CD4-positive, alpha-beta T cell (primary cell): Measurements from ENCODE around the gene KDSR. TPM values are rescaled to one million over a fixed set of nuclear protein-coding genes. Genes with fewer than 3 reads are reported as not detected.

Experiments used
- ATAC-seq: fragments of 200-7000 bp; cut with Tn5 transposase; one replicate; pipeline ENCODE4 v1.10.0; 2022; ENCODE audit warnings: mild to moderate bottlenecking; ENCODE audit not compliant: poor library complexity
- CTCF ChIA-PET: fragments of 350-600 bp; sonication (Branson Sonifier 250); formaldehyde crosslinking; loops from one replicate; lab custom pipeline; 2021; ENCODE audit warnings: antibody characterized with exemption, inconsistent platforms; lab: Charles Lee
- POLR2A ChIA-PET: fragments of 350-600 bp; sonication (Branson Sonifier 250); formaldehyde crosslinking; loops from one replicate; lab custom pipeline; 2021; ENCODE audit warnings: antibody characterized with exemption, inconsistent platforms; lab: Charles Lee
- DNase-seq, 14 experiments: peaks; one replicate each; pipeline ENCODE4 v3.0.0-alpha.2; 2013 to 2020; ENCODE audit warnings: mixed read lengths in 2 of 14
- H3K27ac ChIP-seq, 2 donors: one replicate each; pipeline versions ENCODE4 v1.5.1 to v1.7.0; 2013; ENCODE audit warnings: low read length in 2 of 2, low read depth in 1 of 2, mild to moderate bottlenecking in 1 of 2
- H3K27me3 ChIP-seq, 2 experiments: 1 replicate in 1 of 2; 2 replicates in 1 of 2; pipeline versions ENCODE4 v1.6.1 to v1.7.0; 2013; ENCODE audit warnings: low read length in 2 of 2, control low read depth in 1 of 2, mild to moderate bottlenecking in 1 of 2, moderate library complexity in 1 of 2; ENCODE audit not compliant: insufficient read depth in 2 of 2, control insufficient read depth in 1 of 2
- H3K36me3 ChIP-seq: one replicate; pipeline ENCODE4 v1.6.1; 2013; ENCODE audit warnings: low read length, control low read depth; ENCODE audit not compliant: insufficient read depth
- H3K4me1 ChIP-seq: one replicate; pipeline ENCODE4 v1.6.1; 2013; ENCODE audit warnings: low read length, control low read depth; ENCODE audit not compliant: insufficient read depth
- H3K4me3 ChIP-seq: one replicate; pipeline ENCODE4 v1.5.1; 2013; ENCODE audit warnings: mild to moderate bottlenecking, low read length, moderate library complexity
- H3K9me3 ChIP-seq, 2 experiments: 1 replicate in 1 of 2; 2 replicates in 1 of 2; pipeline versions ENCODE4 v1.6.1 to v1.7.0; 2013; ENCODE audit warnings: low read length in 2 of 2, mild to moderate bottlenecking in 2 of 2, control low read depth in 1 of 2, moderate library complexity in 1 of 2; ENCODE audit not compliant: control insufficient read depth in 1 of 2, insufficient read depth in 1 of 2
- H3K27ac Mint-ChIP-seq: one replicate; pipeline ENCODE4 v1.8.0; 2020; ENCODE audit warnings: mixed read lengths
- H3K27me3 Mint-ChIP-seq: one replicate; pipeline ENCODE4 v1.8.0; 2021; ENCODE audit warnings: mixed read lengths
- H3K36me3 Mint-ChIP-seq: one replicate; pipeline ENCODE4 v1.8.0; 2021; ENCODE audit warnings: low read depth, mixed read lengths
- H3K4me1 Mint-ChIP-seq: one replicate; pipeline ENCODE4 v1.8.0; 2021; ENCODE audit warnings: low read depth, mixed read lengths
- H3K4me3 Mint-ChIP-seq: one replicate; pipeline ENCODE4 v1.8.0; 2020; ENCODE audit warnings: mild to moderate bottlenecking, mixed read lengths
- H3K9me3 Mint-ChIP-seq: one replicate; pipeline ENCODE4 v1.8.0; 2020; ENCODE audit warnings: mixed read lengths
- intact Hi-C, 2 experiments: fragments of 100-400 bp; cut with DNase I in 1 of 2; cut with micrococcal nuclease in 1 of 2; formaldehyde crosslinking; loops; one replicate each; pipeline versions ENCODE4 v1.15.1 to v1.9.0; 2023 to 2025; cut with DNase I, micrococcal nuclease
- total RNA-seq, 174 experiments: library from RNA in 2 of 174; stranded (reverse) in 2 of 174; gene quantifications; one replicate each; pipeline ENCODE4 v1.2.3 and lab custom pipeline; 2021 to 2026
- TF ChIP-seq, protein P1 (sequence below): fragments of 200-600 bp; IDR thresholded peaks from one replicate; pipeline ENCODE4 v1.8.0; 2022; ENCODE audit warnings: antibody characterized with exemption, mild to moderate bottlenecking

Gene KDSR
- total RNA-seq, 2 experiments from 2014 or later, result 21.1 to 23.5 TPM

DNA sequence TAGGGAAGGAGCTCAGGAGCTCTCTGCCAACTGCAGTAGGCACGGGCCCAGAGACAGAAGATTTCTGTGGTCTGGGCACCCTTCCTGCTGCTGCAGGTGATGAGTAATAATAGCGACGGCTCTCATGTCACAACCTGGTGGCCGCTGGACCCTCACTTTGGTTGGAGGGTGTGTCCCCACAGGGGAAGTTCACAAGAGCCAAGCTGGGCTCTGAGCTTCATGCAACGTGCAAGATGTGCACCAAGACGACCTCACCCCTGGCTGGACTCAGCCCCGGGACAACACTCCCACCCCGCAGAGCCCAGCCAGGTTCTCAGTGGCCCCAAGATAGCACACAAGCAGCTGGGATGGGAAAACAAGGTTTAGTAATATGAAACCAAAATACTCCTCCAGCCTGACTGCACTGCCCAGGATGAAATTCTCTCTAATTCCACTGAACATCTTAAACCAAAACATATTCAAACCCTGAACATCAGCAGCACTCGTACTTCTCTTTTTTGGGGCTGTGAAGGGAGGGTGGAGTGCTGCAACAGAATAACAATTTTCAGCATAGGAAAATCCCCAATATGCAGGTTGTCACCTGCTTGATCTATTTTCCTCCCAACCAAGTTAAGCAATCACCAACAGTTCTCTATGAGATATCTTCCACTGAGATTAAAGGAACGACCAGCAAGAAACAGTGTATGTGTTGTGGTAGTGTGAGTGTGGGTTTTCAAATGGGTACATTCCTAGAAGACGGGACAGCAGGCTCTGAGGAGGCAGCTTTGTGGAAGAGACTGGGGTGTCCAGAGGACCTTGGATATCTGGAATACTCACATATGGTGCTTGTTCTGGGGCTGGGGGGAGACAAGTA is 73.9 kb downstream of the KDSR start:
- peak overlapping the region; percentile 26 for H3K4me3 Mint-ChIP-seq
- H3K4me3 ChIP-seq, result peak overlapping the region; percentile 6
- H3K27me3 ChIP-seq, result no peaks in the 10 kb centered on the region
- TF ChIP-seq, protein P1, sequence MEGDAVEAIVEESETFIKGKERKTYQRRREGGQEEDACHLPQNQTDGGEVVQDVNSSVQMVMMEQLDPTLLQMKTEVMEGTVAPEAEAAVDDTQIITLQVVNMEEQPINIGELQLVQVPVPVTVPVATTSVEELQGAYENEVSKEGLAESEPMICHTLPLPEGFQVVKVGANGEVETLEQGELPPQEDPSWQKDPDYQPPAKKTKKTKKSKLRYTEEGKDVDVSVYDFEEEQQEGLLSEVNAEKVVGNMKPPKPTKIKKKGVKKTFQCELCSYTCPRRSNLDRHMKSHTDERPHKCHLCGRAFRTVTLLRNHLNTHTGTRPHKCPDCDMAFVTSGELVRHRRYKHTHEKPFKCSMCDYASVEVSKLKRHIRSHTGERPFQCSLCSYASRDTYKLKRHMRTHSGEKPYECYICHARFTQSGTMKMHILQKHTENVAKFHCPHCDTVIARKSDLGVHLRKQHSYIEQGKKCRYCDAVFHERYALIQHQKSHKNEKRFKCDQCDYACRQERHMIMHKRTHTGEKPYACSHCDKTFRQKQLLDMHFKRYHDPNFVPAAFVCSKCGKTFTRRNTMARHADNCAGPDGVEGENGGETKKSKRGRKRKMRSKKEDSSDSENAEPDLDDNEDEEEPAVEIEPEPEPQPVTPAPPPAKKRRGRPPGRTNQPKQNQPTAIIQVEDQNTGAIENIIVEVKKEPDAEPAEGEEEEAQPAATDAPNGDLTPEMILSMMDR, result no peak
- ATAC-seq (peak; percentile 38), DNase-seq (peak in 10 of 14 experiments; percentile 11 to 60 (median 38))
- no peaks in the 10 kb centered on the region for H3K27me3 Mint-ChIP-seq
- POLR2A ChIA-PET, result interaction anchor here (0.7 to 1.7 kb wide), 5 partner anchors 9 to 135 kb away, joined by 3 to 10 read pairs (median 5); no protein-coding TSS in a partner anchor
- CTCF ChIA-PET, result interaction anchor here (0.9 to 2.1 kb wide), 2 partner anchors 25 to 156 kb away, joined by 4 to 13 read pairs; no protein-coding TSS in a partner anchor
- H3K27ac ChIP-seq, result peak overlapping the region; percentile 14 to 35
- H3K36me3 ChIP-seq, result peaks cover 45% of the 10 kb centered on the region
- no peaks in the 10 kb centered on the region for H3K9me3 ChIP-seq
- H3K4me1 ChIP-seq, result peaks cover 68% of the 10 kb centered on the region
- no peak overlapping the region for H3K27ac Mint-ChIP-seq
- peaks cover 51% of the 10 kb centered on the region for H3K36me3 Mint-ChIP-seq
- H3K9me3 Mint-ChIP-seq, result no peaks in the 10 kb centered on the region
- peaks cover 10% of the 10 kb centered on the region for H3K4me1 Mint-ChIP-seq
- intact Hi-C loops, result loop anchor here in 1 of 2 experiments (5.0 kb wide), 1 partner anchor 41 kb away; no protein-coding TSS in a partner anchor

DNA sequence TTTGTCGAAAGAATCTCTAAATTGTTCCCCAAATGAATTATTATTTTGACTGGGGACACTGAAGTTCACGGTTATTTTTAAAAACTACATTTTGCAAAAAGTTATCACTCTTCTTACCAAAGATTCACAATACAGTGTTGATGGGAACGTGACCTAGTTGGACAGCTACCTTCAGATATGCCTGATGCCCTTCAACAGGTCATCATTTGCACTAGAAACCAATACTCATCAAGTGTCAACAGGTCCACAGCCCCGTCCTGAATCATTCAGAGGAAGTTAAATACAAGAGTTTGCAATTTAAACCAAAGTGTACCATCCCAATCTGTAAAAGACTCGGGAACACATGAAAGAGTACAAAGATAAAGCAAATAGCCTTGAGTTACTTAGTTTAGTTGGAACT is 75.7 kb downstream of the KDSR start:
- H3K4me1 ChIP-seq, result peaks cover 72% of the 10 kb centered on the region
- intact Hi-C loops, result loop anchor here in 1 of 2 experiments (5.0 kb wide), 1 partner anchor 39 kb away; no protein-coding TSS in a partner anchor

DNA sequence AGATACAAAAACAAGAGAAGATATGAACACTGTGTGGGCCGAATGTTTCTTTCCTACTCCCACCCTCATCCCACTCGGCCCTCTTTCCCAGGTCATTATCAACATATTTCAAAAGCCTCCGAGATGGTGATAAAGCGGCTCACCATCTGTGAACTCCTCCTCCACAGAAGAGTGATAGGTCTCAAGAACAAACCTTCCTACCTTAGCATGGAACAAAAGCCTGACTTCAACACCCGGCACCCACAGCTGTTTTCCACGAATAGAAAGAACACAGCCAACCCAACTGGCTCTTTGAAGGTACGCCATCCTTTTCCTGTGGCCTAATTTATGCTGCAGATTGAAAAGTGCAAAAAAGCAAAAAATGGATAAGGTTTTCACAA is 76.2 kb downstream of the KDSR start:
- peaks cover 74% of the 10 kb centered on the region for H3K4me1 ChIP-seq
- no peaks in the 10 kb centered on the region for H3K27me3 ChIP-seq
- ChIA-PET POLR2A (interaction anchor here (0.6 to 3.5 kb wide), 6 partner anchors 8 to 58 kb away, joined by 3 to 21 read pairs (median 4); partner anchors contain the start of gene BCL2), CTCF (interaction anchor here (0.9 to 2.1 kb wide), 2 partner anchors 9 to 28 kb away, joined by 4 to 8 read pairs; partner anchors contain the start of gene BCL2)
- Mint-ChIP-seq H3K4me1 (peaks cover 7% of the 10 kb centered on the region), H3K27me3 (no peaks in the 10 kb centered on the region), H3K36me3 (peaks cover 37% of the 10 kb centered on the region), H3K27ac (no peak overlapping the region), H3K9me3 (no peaks in the 10 kb centered on the region), H3K4me3 (peak overlapping the region; percentile 82)
- TF ChIP-seq, protein P1, result no peak
- intact Hi-C loops, result loop anchor here in 1 of 2 experiments (5.0 kb wide), 1 partner anchor 39 kb away; no protein-coding TSS in a partner anchor
- H3K4me3 ChIP-seq, result peak overlapping the region; percentile 21
- peak in 8 of 14 experiments; percentile 18 to 79 (median 35) for DNase-seq
- peaks cover 38% of the 10 kb centered on the region for H3K36me3 ChIP-seq
- peak overlapping the region in 1 of 2 donors; percentile 27 for H3K27ac ChIP-seq
- ATAC-seq, result peak; percentile 78
- H3K9me3 ChIP-seq, result no peaks in the 10 kb centered on the region

More for the DNA sequence above, 75.7 kb downstream of the KDSR start:
- H3K9me3 Mint-ChIP-seq, result no peaks in the 10 kb centered on the region
- ChIA-PET CTCF (interaction anchor here (0.7 to 2.1 kb wide), 3 partner anchors 10 to 95 kb away, joined by 3 to 8 read pairs (median 4); partner anchors contain the start of gene BCL2), POLR2A (interaction anchor here (1.4 to 3.5 kb wide), 3 partner anchors 9 to 59 kb away, joined by 3 to 21 read pairs (median 5); partner anchors contain the start of gene BCL2)
- H3K4me3 Mint-ChIP-seq, result peak overlapping the region; percentile 82
- TF ChIP-seq, protein P1, result no peak
- ATAC-seq (peak; percentile 15), DNase-seq (no peak)
- peaks cover 10% of the 10 kb centered on the region for H3K4me1 Mint-ChIP-seq
- H3K36me3 ChIP-seq, result peaks cover 38% of the 10 kb centered on the region
- no peak overlapping the region for H3K27ac Mint-ChIP-seq
- no peaks in the 10 kb centered on the region for H3K27me3 Mint-ChIP-seq
- no peaks in the 10 kb centered on the region for H3K27me3 ChIP-seq
- peaks cover 39% of the 10 kb centered on the region for H3K36me3 Mint-ChIP-seq
- H3K9me3 ChIP-seq, result no peaks in the 10 kb centered on the region
- peak overlapping the region in 1 of 2 donors; percentile 46 for H3K27ac ChIP-seq
- H3K4me3 ChIP-seq, result no peak overlapping the region
